Fibroblast of lung (primary cell): ENCODE data around the gene MYLK. TPM values are rescaled to one million over a fixed set of nuclear protein-coding genes. Genes with fewer than 3 reads are reported as not detected.

Experiments used
- DNase-seq, 2 donors: peaks; one replicate each; pipeline versions ENCODE4 v3.0.0 to v3.0.0-alpha.2; 2010; ENCODE audit warnings: low read depth in 2 of 2
- H2AFZ ChIP-seq: 2 replicates; pipeline ENCODE4 v1.5.1; 2012; ENCODE audit warnings: low read length, control low read depth, inconsistent platforms
- H3K27ac ChIP-seq: 2 replicates; pipeline ENCODE4 v1.5.1; 2011; ENCODE audit warnings: low read length, control low read depth; ENCODE audit not compliant: insufficient read depth
- H3K27me3 ChIP-seq: 2 replicates; pipeline ENCODE4 v1.5.1; 2011; ENCODE audit warnings: mild to moderate bottlenecking, low read length; ENCODE audit not compliant: control insufficient read depth, insufficient read depth
- H3K36me3 ChIP-seq: 2 replicates; pipeline ENCODE4 v1.5.1; 2011; ENCODE audit warnings: low read length; ENCODE audit not compliant: control insufficient read depth, insufficient read depth
- H3K4me1 ChIP-seq: 2 replicates; pipeline ENCODE4 v1.5.1; 2011; ENCODE audit warnings: low read length; ENCODE audit not compliant: control insufficient read depth, insufficient read depth; ENCODE audit errors: extremely low read depth
- H3K4me2 ChIP-seq: 2 replicates; pipeline ENCODE4 v1.5.1; 2011; ENCODE audit warnings: low read length, control low read depth; ENCODE audit not compliant: insufficient read depth; ENCODE audit errors: extremely low read depth
- H3K4me3 ChIP-seq, 4 experiments: fragments of 200-600 bp in 1 of 4; sonication (generic) in 1 of 4; replicated peaks in 1 of 4; 2 replicates each; pipeline ENCODE4 v1.5.1; 2011 to 2016; ENCODE audit warnings: low read length in 4 of 4, low read depth in 3 of 4, mild to moderate bottlenecking in 3 of 4, control low read depth in 2 of 4, inconsistent platforms in 1 of 4, mixed read lengths in 1 of 4; ENCODE audit not compliant: insufficient read depth in 1 of 4; ENCODE audit errors: control extremely low read depth in 1 of 4
- H3K79me2 ChIP-seq: 2 replicates; pipeline ENCODE4 v1.5.1; 2012; ENCODE audit warnings: mild to moderate bottlenecking, low read length, inconsistent platforms; ENCODE audit not compliant: control insufficient read depth, insufficient read depth
- H3K9ac ChIP-seq: 2 replicates; pipeline ENCODE4 v1.5.1; 2011; ENCODE audit warnings: mild to moderate bottlenecking, low read length, control low read depth; ENCODE audit not compliant: insufficient read depth
- H3K9me3 ChIP-seq: 2 replicates; pipeline ENCODE4 v1.5.1; 2012; ENCODE audit warnings: low read depth, low read length; ENCODE audit not compliant: control insufficient read depth, insufficient read depth
- H4K20me1 ChIP-seq: 2 replicates; pipeline ENCODE4 v1.5.1; 2011; ENCODE audit warnings: low read length; ENCODE audit not compliant: control insufficient read depth, insufficient read depth; ENCODE audit errors: extremely low read depth
- EZH2 ChIP-seq: IDR thresholded peaks from 2 replicates; pipeline ENCODE4 v1.5.1; 2012; ENCODE audit warnings: low read length, control low read depth, mild to moderate bottlenecking; ENCODE audit errors: missing control alignments
- polyA plus RNA-seq, 2 donors: library from polyadenylated mRNA; depleted of rRNA in 1 of 2; stranded (reverse) in 1 of 2; unstranded in 1 of 2; fragments of >200 nt; gene quantifications; 2 replicates each; pipeline ENCODE4 v1.2.1, GENCODE V29; 2011 to 2012; ENCODE audit warnings: missing spikeins in 1 of 2
- total RNA-seq: library from RNA; depleted of rRNA; stranded (reverse); fragments of >200 nt; gene quantifications from 2 replicates; pipeline ENCODE4 v1.2.1, GENCODE V29; 2014
- TF ChIP-seq, protein P1 (sequence below), 2 donors: IDR thresholded peaks in 1 of 2; conservative IDR thresholded peaks in 1 of 2; 1 replicate in 1 of 2; 2 replicates in 1 of 2; pipeline ENCODE4 v1.5.1; 2011 to 2012; ENCODE audit warnings: low read length in 2 of 2, control low read depth in 1 of 2, inconsistent platforms in 1 of 2, low read depth in 1 of 2, mild to moderate bottlenecking in 1 of 2

MYLK gene
- total and polyA plus RNA-seq, 2 donors (not counting 1 experiment from before 2014, with no cell fraction given), result 918 to 941 TPM

GRCh38 chr3:123809597-123809996 is 74.5 kb downstream of the MYLK start:
- H3K36me3 ChIP-seq, result peaks cover 9% of the 10 kb centered on the region
- H3K9me3 ChIP-seq, result no peaks in the 10 kb centered on the region
- no peak for TF ChIP-seq EZH2
- TF ChIP-seq, protein P1, sequence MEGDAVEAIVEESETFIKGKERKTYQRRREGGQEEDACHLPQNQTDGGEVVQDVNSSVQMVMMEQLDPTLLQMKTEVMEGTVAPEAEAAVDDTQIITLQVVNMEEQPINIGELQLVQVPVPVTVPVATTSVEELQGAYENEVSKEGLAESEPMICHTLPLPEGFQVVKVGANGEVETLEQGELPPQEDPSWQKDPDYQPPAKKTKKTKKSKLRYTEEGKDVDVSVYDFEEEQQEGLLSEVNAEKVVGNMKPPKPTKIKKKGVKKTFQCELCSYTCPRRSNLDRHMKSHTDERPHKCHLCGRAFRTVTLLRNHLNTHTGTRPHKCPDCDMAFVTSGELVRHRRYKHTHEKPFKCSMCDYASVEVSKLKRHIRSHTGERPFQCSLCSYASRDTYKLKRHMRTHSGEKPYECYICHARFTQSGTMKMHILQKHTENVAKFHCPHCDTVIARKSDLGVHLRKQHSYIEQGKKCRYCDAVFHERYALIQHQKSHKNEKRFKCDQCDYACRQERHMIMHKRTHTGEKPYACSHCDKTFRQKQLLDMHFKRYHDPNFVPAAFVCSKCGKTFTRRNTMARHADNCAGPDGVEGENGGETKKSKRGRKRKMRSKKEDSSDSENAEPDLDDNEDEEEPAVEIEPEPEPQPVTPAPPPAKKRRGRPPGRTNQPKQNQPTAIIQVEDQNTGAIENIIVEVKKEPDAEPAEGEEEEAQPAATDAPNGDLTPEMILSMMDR (conservative IDR thresholded peaks at IDR 0.05 in 1 of 2, IDR thresholded peaks at IDR 0.05 in 1 of 2; ENCODE audit: low read depth in 1 of 2, low read length in 2 of 2), result no peak
- H4K20me1 ChIP-seq, result no peaks in the 10 kb centered on the region
- H3K27me3 ChIP-seq, result no peaks in the 10 kb centered on the region
- peak overlapping the region; percentile 16 for H3K27ac ChIP-seq
- H3K4me2 ChIP-seq, result no peak overlapping the region
- H3K4me3 ChIP-seq, result no peak overlapping the region
- H3K9ac ChIP-seq, result no peak overlapping the region
- peaks cover 4% of the 10 kb centered on the region for H3K79me2 ChIP-seq
- peak in 1 of 2 donors; percentile 93 for DNase-seq
- no peaks in the 10 kb centered on the region for H3K4me1 ChIP-seq
- no peak overlapping the region for H2AFZ ChIP-seq

GRCh38 chr3:123808812-123809211 is 75.3 kb downstream of the MYLK start:
- H3K9ac ChIP-seq, result no peak overlapping the region
- peaks cover 4% of the 10 kb centered on the region for H3K79me2 ChIP-seq
- no peaks in the 10 kb centered on the region for H3K4me1 ChIP-seq
- no peak overlapping the region for H2AFZ ChIP-seq
- H3K9me3 ChIP-seq, result no peaks in the 10 kb centered on the region
- no peak for DNase-seq
- no peaks in the 10 kb centered on the region for H4K20me1 ChIP-seq
- H3K4me3 ChIP-seq, result no peak overlapping the region
- H3K27me3 ChIP-seq, result no peaks in the 10 kb centered on the region
- TF ChIP-seq EZH2, result no peak
- TF ChIP-seq, protein P1 (conservative IDR thresholded peaks at IDR 0.05 in 1 of 2, IDR thresholded peaks at IDR 0.05 in 1 of 2; ENCODE audit: low read depth in 1 of 2, low read length in 2 of 2), result no peak
- no peak overlapping the region for H3K4me2 ChIP-seq
- H3K36me3 ChIP-seq, result peaks cover 9% of the 10 kb centered on the region
- H3K27ac ChIP-seq, result no peak overlapping the region

DNA sequence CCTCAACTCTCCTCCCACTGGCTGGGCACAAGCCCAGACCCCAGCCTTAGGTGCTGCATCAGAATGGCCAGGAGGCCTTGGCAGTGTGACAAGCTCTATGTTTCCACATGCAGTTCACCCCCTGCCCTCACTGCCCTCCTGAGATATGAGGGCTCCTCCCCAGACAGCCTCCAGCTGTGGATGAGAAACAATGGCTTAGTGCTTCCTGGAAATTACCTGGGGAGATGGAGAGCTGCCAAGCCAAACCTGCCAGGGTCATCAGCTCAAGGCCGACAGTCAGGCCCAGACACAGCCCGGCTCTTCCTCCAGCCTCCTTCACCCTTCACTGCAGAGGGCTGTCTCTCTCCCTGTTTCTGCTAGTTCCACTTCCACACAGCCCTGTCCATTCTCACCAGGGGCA is 76.3 kb downstream of the MYLK start:
- H3K4me1 ChIP-seq, result no peaks in the 10 kb centered on the region
- peaks cover 4% of the 10 kb centered on the region for H3K79me2 ChIP-seq
- no peaks in the 10 kb centered on the region for H3K27me3 ChIP-seq
- no peaks in the 10 kb centered on the region for H4K20me1 ChIP-seq
- H3K36me3 ChIP-seq, result peaks cover 9% of the 10 kb centered on the region
- H3K9me3 ChIP-seq, result no peaks in the 10 kb centered on the region
- no peak overlapping the region for H3K4me3 ChIP-seq
- H2AFZ ChIP-seq, result no peak overlapping the region
- TF ChIP-seq, protein P1 (conservative IDR thresholded peaks at IDR 0.05 in 1 of 2, IDR thresholded peaks at IDR 0.05 in 1 of 2; ENCODE audit: low read depth in 1 of 2, low read length in 2 of 2), result no peak
- no peak for TF ChIP-seq EZH2
- H3K27ac ChIP-seq, result no peak overlapping the region
- no peak overlapping the region for H3K9ac ChIP-seq
- no peak overlapping the region for H3K4me2 ChIP-seq
- peak in 1 of 2 donors; percentile 49 for DNase-seq
